H9 (cell line): Measurements from ENCODE around the gene ARHGAP1. TPM values are rescaled to one million over a fixed set of nuclear protein-coding genes. Genes with fewer than 3 reads are reported as not detected.

Source experiments
- DNase-seq: peaks from one replicate; pipeline ENCODE4 v3.0.0-alpha.2; 2017
- H2AFZ ChIP-seq: one replicate; pipeline ENCODE4 v1.6.1; 2013; ENCODE audit warnings: mild to moderate bottlenecking, low read length, control low read depth, moderate library complexity
- H2AK5ac ChIP-seq: 2 replicates; pipeline ENCODE4 v1.6.1; 2013; ENCODE audit warnings: low read length, control low read depth, mixed read lengths; ENCODE audit not compliant: insufficient read length
- H2BK120ac ChIP-seq: one replicate; pipeline ENCODE4 v1.6.1; 2013; ENCODE audit warnings: low read depth, mild to moderate bottlenecking, low read length, control low read depth, inconsistent platforms; ENCODE audit not compliant: poor library complexity, severe bottlenecking
- H2BK12ac ChIP-seq: 2 replicates; pipeline ENCODE4 v1.6.1; 2013; ENCODE audit warnings: low read length, control low read depth, mixed read lengths, low read depth; ENCODE audit not compliant: insufficient read length
- H2BK15ac ChIP-seq: 2 replicates; pipeline ENCODE4 v1.6.1; 2013; ENCODE audit warnings: low read depth, low read length, control low read depth
- H2BK20ac ChIP-seq: one replicate; pipeline ENCODE4 v1.6.1; 2013; ENCODE audit warnings: low read depth, mild to moderate bottlenecking, low read length, control low read depth, inconsistent platforms; ENCODE audit not compliant: poor library complexity, severe bottlenecking
- H2BK5ac ChIP-seq: 2 replicates; pipeline ENCODE4 v1.6.1; 2013; ENCODE audit warnings: low read length, control low read depth, mixed read lengths; ENCODE audit not compliant: insufficient read length
- H3K14ac ChIP-seq: 2 replicates; pipeline ENCODE4 v1.6.1; 2013; ENCODE audit warnings: low read length, control low read depth; ENCODE audit not compliant: insufficient read depth
- H3K18ac ChIP-seq: 2 replicates; pipeline ENCODE4 v1.6.1; 2013; ENCODE audit warnings: low read depth, mild to moderate bottlenecking, mixed read lengths, low read length, control low read depth; ENCODE audit not compliant: insufficient read length
- H3K23ac ChIP-seq: 2 replicates; pipeline ENCODE4 v1.6.1; 2013; ENCODE audit warnings: low read length, control low read depth, mixed read lengths, low read depth; ENCODE audit not compliant: insufficient read length
- H3K23me2 ChIP-seq: 2 replicates; pipeline ENCODE4 v1.6.1; 2013; ENCODE audit warnings: low read depth, mild to moderate bottlenecking, mixed read lengths, low read length, control low read depth; ENCODE audit not compliant: insufficient read length, poor library complexity, severe bottlenecking
- H3K27ac ChIP-seq: 2 replicates; pipeline ENCODE4 v1.5.1; 2013; ENCODE audit warnings: low read length, control low read depth, mixed read lengths, low read depth; ENCODE audit not compliant: insufficient read length
- H3K27me3 ChIP-seq: 2 replicates; pipeline ENCODE4 v1.6.1; 2013; ENCODE audit warnings: low read length, control low read depth, inconsistent platforms; ENCODE audit not compliant: insufficient read depth
- H3K4ac ChIP-seq: 2 replicates; pipeline ENCODE4 v1.6.1; 2013; ENCODE audit warnings: low read depth, mild to moderate bottlenecking, control low read depth, inconsistent platforms, low read length, moderate library complexity
- H3K4me1 ChIP-seq: 2 replicates; pipeline ENCODE4 v1.6.1; 2013; ENCODE audit warnings: low read length, control low read depth, inconsistent platforms; ENCODE audit not compliant: insufficient read depth
- H3K4me2 ChIP-seq: 2 replicates; pipeline ENCODE4 v1.6.1; 2013; ENCODE audit warnings: low read length, control low read depth, mixed read lengths; ENCODE audit not compliant: insufficient read length, insufficient read depth
- H3K56ac ChIP-seq: 2 replicates; pipeline ENCODE4 v1.6.1; 2013; ENCODE audit warnings: low read depth, mild to moderate bottlenecking, mixed read lengths, low read length, control low read depth; ENCODE audit not compliant: insufficient read length
- H3K79me1 ChIP-seq: 2 replicates; pipeline ENCODE4 v1.6.1; 2013; ENCODE audit warnings: low read depth, mild to moderate bottlenecking, moderate library complexity, low read length, control low read depth, inconsistent platforms; ENCODE audit not compliant: insufficient read depth, poor library complexity, severe bottlenecking
- H3K79me2 ChIP-seq: 2 replicates; pipeline ENCODE4 v1.6.1; 2013; ENCODE audit warnings: low read length, control low read depth, inconsistent platforms; ENCODE audit not compliant: insufficient read depth
- H3K9ac ChIP-seq: 2 replicates; pipeline ENCODE4 v1.6.1; 2013; ENCODE audit warnings: low read length, control low read depth, mixed read lengths; ENCODE audit not compliant: insufficient read length; ENCODE audit errors: extremely low read depth
- H3K9me3 ChIP-seq: one replicate; pipeline ENCODE4 v1.6.1; 2013; ENCODE audit warnings: low read depth, low read length, inconsistent platforms; ENCODE audit not compliant: control insufficient read depth
- H3T11ph ChIP-seq: one replicate; pipeline ENCODE4 v1.6.1; 2013; ENCODE audit warnings: mild to moderate bottlenecking, low read length, control low read depth, inconsistent platforms
- H4K20me1 ChIP-seq: one replicate; pipeline ENCODE4 v1.6.1; 2013; ENCODE audit not compliant: control insufficient read depth, insufficient read length, insufficient read depth
- H4K5ac ChIP-seq: 2 replicates; pipeline ENCODE4 v1.6.1; 2013; ENCODE audit warnings: low read depth, mild to moderate bottlenecking, mixed read lengths, low read length, control low read depth; ENCODE audit not compliant: insufficient read length
- H4K8ac ChIP-seq: replicated peaks from 2 replicates; pipeline ENCODE4 v1.6.1; 2013; ENCODE audit warnings: low read length, control low read depth, mixed read lengths, low read depth; ENCODE audit not compliant: insufficient read length
- H4K91ac ChIP-seq: 2 replicates; pipeline ENCODE4 v1.6.1; 2013; ENCODE audit warnings: low read depth, mild to moderate bottlenecking, moderate library complexity, mixed read lengths, low read length, control low read depth; ENCODE audit not compliant: insufficient read length
- H3K27ac Mint-ChIP-seq, 3 experiments: 2 replicates in 2 of 3; 3 replicates in 1 of 3; pipeline ENCODE4 v1.8.0; 2020 to 2021; ENCODE audit warnings: mixed read lengths in 3 of 3, mild to moderate bottlenecking in 1 of 3, moderate library complexity in 1 of 3
- H3K27me3 Mint-ChIP-seq: 2 replicates; pipeline ENCODE4 v1.8.0; 2021; ENCODE audit warnings: low read depth, mild to moderate bottlenecking, moderate library complexity, mixed read lengths
- H3K36me3 Mint-ChIP-seq, 3 experiments: 2 replicates in 2 of 3; 3 replicates in 1 of 3; pipeline ENCODE4 v1.8.0; 2020 to 2021; ENCODE audit warnings: low read depth in 3 of 3, mixed read lengths in 3 of 3; ENCODE audit not compliant: insufficient read depth in 1 of 3
- H3K4me1 Mint-ChIP-seq, 2 experiments: 2 replicates each; pipeline ENCODE4 v1.8.0; 2020; ENCODE audit warnings: mixed read lengths in 2 of 2
- H3K4me3 Mint-ChIP-seq, 2 experiments: 2 replicates in 1 of 2; 3 replicates in 1 of 2; pipeline ENCODE4 v1.8.0; 2020 to 2021; ENCODE audit warnings: mild to moderate bottlenecking in 2 of 2, mixed read lengths in 2 of 2, moderate library complexity in 1 of 2
- H3K9me3 Mint-ChIP-seq, 2 experiments: 2 replicates in 1 of 2; 3 replicates in 1 of 2; pipeline ENCODE4 v1.8.0; 2020; ENCODE audit warnings: mild to moderate bottlenecking in 2 of 2, mixed read lengths in 2 of 2, moderate library complexity in 1 of 2
- CTCF ChIP-seq: fragments of 200-600 bp; sonication (generic); conservative IDR thresholded peaks from 3 replicates; pipeline ENCODE4 v1.8.0; 2021; ENCODE audit warnings: antibody characterized with exemption, mild to moderate bottlenecking
- WGBS: extraction: QIAGEN DNeasy Blood & Tissue Kit; methylation state at CpG from one replicate; pipeline ENCODE4 v1.1.7; 2013; ENCODE audit warnings: missing lambda C conversion rate, low lambda C conversion rate, mixed read lengths; ENCODE audit not compliant: insufficient read length; ENCODE audit errors: extremely low coverage; 5-methylcytosine and 5-hydroxymethylcytosine counted together
- total RNA-seq: library from RNA; stranded (reverse); gene quantifications from 2 replicates; pipeline ENCODE4 v1.2.1, GENCODE V29; 2021

Gene ARHGAP1
- total RNA-seq, 1 experiment from 2014 or later = 45.3 TPM

GRCh38 chr11:46639197-46639839, 61.1 kb downstream of the ARHGAP1 start:
- no peak overlapping the region for H2BK15ac ChIP-seq
- H2BK5ac ChIP-seq = no peak overlapping the region
- WGBS = no CpG with 5 or more reads among the region's 7 CpGs
- Mint-ChIP-seq H3K36me3 (peaks cover 11 to 33% (median 25%) of the 10 kb centered on the region in 3 experiments), H3K27ac (no peak overlapping the region), H3K9me3 (no peaks in the 10 kb centered on the region), H3K27me3 (no peaks in the 10 kb centered on the region), H3K4me1 (no peaks in the 10 kb centered on the region), H3K4me3 (no peak overlapping the region)
- no peak for DNase-seq
- H3K4ac ChIP-seq = no peak overlapping the region
- no peak overlapping the region for H4K91ac ChIP-seq
- no peaks in the 10 kb centered on the region for H3K4me1 ChIP-seq
- H2BK12ac ChIP-seq = no peak overlapping the region
- no peaks in the 10 kb centered on the region for H4K20me1 ChIP-seq
- H2BK120ac ChIP-seq = no peak overlapping the region
- no peak for TF ChIP-seq CTCF
- H3K27ac ChIP-seq = no peak overlapping the region
- no peak overlapping the region for H3K9ac ChIP-seq
- no peaks in the 10 kb centered on the region for H3K79me2 ChIP-seq
- no peak overlapping the region for H3K4me2 ChIP-seq
- no peak overlapping the region for H3T11ph ChIP-seq
- H2AFZ ChIP-seq = no peak overlapping the region
- H3K18ac ChIP-seq = no peak overlapping the region
- no peaks in the 10 kb centered on the region for H3K9me3 ChIP-seq
- H2BK20ac ChIP-seq = no peak overlapping the region
- H4K8ac ChIP-seq = no peak overlapping the region
- no peak overlapping the region for H3K23ac ChIP-seq
- no peaks in the 10 kb centered on the region for H3K23me2 ChIP-seq
- no peak overlapping the region for H3K56ac ChIP-seq
- H3K79me1 ChIP-seq = no peaks in the 10 kb centered on the region
- no peaks in the 10 kb centered on the region for H3K27me3 ChIP-seq
- H4K5ac ChIP-seq = no peak overlapping the region
- H3K14ac ChIP-seq = no peak overlapping the region
- H2AK5ac ChIP-seq = no peak overlapping the region
